ENCODE results near the gene IL1A.

Gene IL1A

DNA sequence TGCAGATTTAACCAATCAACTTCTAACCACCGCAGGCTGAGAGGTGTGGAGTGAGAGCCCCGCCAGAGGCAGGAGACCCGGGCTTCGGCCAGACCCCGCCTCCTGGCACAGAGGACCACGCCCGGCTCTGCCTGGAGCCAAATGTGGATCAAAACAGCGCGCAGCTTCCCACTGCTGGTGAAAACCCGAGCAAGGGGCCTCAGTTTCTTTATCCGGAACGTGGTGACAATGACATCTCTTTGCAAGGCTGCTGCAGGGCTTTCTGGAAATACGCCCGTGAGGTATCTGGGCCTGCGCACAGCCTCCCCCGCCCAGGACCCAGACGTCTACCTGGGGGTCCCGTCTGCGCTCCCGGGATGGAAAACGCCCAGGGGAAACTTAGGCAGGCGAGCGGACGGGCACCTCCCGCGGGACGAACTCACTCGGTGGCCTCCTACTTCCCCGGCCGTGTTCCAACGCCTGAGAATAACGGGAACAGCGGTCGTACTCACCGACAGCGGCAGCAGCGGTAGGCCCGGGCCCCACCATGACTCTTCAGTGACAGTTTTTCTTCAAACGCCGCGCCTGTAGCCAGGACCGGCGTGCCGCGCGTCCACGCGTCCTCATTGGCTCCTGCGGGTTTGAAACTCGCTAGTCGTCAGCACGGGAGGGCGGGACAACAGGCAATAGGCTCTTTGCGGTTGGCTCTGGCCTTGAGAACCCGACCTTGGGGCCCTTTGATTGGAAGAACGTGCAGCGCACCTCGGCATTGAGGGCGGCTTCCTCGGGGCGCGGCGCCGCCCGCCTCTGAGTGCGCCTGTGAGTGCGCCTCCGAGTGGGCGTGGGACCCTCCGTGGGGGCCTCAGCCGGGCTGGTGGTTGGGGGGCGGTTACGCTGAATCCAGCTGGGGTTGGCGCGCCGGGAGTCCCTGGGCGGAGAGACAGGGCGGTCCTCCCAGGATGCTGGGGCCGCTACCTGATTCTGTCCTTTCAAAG, 19.9 kb downstream of the IL1A start, which contains the start of gene CKAP2L:
Gene CKAP2L, minus strand, starts transcription at position 539 of the 974 bp plus-strand sequence. Its CDS starts 11 bp downstream, at position 528.
- DNase-seq (ENCODE audit: extremely low read depth in 1 of 2, low read depth in 1 of 2): peak; percentile 90 to 96

DNA sequence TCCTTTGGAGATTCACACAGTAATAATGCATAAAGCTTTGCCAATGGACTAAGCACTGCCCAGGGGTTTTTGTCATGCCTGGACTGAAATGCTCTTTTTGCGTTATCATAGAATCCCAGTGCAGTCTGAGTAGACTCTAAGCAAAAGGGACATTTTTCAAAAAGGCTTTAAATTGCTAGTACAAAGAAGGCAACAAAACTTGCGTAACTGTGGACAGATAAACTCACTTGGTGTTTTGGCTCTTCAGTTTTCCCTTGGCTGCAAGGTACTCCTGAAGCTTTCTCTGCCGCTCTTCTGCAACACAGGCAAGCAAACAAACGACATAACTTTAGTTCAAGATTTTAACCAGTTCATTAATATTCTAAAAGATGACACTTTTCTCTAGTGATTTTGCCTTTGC, 22.0 kb downstream of the IL1A start:
- DNase-seq (ENCODE audit: extremely low read depth in 1 of 2, low read depth in 1 of 2): no peak

DNA sequence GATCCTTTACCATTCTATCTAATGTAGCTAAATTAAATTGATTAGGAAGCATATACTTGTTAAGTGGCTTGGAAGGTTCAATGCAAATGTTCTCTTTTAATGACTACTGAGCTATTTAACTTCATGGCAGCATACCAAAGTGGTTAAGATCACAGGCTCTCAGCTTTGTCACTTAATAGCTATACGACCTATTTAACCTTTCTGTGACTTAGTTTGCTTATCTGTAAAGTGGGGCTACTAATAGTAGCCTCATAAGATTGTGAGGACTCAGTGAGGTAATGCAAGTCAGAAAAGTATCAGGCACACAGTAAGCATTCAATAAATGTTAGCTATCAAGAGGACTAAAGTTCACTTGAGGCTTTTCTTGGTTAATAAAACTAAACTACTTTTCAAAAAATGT, 24.1 kb downstream of the IL1A start:
- no peak for DNase-seq (ENCODE audit: extremely low read depth in 1 of 2, low read depth in 1 of 2)

DNA sequence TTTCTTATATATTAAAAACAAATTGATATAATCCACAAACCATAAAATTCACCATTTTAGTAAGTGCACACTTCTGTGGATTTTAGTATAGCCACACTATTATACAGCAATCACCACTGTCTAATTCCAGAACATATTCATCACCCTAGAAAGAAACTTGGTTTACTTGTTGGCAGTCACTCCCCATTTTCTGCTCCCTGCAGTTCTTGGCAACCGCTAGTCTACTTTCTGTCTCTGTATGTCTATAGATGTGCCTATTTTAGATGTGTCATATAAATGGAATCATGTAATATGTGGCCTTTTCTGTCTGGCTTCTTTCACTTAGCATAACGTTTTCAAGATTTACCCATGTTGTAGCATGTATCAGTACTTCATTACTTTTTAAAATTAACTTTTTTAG, 25.6 kb downstream of the IL1A start:
- no peak for DNase-seq (ENCODE audit: extremely low read depth in 1 of 2, low read depth in 1 of 2)

GRCh38 chr2:112757265-112757664, 27.0 kb downstream of the IL1A start:
- DNase-seq (ENCODE audit: extremely low read depth in 1 of 2, low read depth in 1 of 2): no peak

DNA sequence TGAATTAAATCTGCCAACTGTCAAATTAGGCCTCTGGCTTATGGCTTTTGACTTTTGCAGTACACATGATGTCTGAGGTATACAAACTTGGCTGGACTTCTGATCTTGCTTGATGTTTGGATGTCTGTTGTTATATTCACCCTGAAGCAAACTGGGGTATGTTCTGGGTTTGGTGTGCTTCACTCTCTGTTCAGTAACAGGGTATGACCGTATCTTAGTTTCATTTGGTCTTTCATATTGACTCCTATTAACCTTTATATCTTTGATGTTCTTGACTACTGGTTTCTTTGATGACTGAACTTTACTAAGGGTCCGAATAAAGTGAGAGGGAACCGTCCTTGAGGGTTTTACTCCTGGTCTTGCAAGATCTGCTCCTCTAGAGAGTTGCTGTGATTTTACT, 28.1 kb downstream of the IL1A start:
- no peak for DNase-seq (ENCODE audit: extremely low read depth in 1 of 2, low read depth in 1 of 2)

- DNase-seq (ENCODE audit: extremely low read depth in 1 of 2, low read depth in 1 of 2): no peak
Measured at GRCh38 chr2:112755444-112755843, 28.8 kb downstream of the IL1A start.

DNA sequence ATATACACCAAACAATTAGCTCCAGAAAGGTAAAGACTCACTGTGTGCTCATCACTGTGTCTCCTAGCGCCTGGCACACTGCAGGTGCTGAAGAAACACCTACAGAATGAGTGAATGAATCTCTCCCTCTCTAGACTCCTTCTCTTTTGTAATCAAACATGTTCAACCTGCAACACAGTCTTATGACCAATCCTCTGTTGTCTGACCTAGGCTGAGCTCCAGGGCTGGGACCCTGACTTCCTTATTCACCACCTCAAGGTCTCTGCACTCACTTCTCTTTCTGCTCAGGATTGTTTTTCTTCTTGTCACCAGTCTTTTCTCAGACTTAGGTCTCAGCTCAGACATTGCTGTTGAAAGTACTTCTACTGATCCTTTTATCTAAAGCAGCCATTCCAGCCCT, 29.7 kb downstream of the IL1A start:
- no peak for DNase-seq (ENCODE audit: extremely low read depth in 1 of 2, low read depth in 1 of 2)

- no peak for DNase-seq (ENCODE audit: extremely low read depth in 1 of 2, low read depth in 1 of 2)
Measured at GRCh38 chr2:112752667-112753066, 31.6 kb downstream of the IL1A start.

DNA sequence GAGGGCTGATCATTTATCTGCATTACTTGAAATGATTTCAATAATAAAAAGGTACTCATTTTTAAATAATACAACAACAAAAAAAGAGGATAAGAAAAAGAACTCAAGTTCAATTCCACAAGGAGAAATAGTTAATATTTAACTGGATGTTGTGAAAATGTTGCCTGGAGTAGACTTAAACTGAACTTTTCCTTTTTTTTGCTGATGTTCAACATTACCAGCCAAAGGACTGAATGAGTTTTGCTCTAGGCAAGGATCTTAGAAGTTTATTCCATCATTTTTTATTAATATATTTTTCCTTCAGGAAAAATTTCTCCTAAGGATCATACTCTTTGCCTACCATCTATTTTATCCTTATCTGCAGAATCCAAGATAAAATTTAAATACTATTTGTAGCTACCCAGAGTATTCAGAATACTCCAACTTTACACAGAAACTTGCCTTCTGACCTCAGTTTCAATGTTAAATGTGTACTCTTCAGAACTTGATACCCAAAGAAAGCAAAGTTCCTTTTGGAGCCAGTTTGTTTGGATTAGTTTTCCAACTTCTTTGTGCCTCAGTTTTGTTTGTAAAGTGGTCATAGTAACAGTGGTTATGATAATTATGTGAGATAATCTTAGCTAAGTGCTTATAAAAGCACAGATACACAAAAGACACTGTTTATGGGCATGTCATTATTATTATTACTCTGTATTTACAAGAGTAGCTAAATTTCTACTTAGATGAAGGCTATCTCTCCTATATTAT, 32.7 kb downstream of the IL1A start:
- DNase-seq (ENCODE audit: extremely low read depth in 1 of 2, low read depth in 1 of 2): no peak

DNA sequence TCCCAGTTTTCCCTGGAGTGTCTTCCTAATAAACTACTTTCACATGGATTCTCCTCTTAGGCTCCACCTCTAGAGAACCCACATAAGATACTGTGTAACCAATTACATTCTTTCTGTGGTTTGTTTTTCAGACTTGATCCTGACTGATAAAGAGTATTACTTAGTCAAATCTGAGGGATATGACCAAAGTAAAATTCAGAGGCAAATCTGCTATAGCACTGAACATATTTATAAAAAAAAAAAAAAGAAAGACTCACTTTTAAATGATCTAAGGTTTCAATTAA, 33.8 kb downstream of the IL1A start:
- DNase-seq (ENCODE audit: extremely low read depth in 1 of 2, low read depth in 1 of 2): no peak

DNA sequence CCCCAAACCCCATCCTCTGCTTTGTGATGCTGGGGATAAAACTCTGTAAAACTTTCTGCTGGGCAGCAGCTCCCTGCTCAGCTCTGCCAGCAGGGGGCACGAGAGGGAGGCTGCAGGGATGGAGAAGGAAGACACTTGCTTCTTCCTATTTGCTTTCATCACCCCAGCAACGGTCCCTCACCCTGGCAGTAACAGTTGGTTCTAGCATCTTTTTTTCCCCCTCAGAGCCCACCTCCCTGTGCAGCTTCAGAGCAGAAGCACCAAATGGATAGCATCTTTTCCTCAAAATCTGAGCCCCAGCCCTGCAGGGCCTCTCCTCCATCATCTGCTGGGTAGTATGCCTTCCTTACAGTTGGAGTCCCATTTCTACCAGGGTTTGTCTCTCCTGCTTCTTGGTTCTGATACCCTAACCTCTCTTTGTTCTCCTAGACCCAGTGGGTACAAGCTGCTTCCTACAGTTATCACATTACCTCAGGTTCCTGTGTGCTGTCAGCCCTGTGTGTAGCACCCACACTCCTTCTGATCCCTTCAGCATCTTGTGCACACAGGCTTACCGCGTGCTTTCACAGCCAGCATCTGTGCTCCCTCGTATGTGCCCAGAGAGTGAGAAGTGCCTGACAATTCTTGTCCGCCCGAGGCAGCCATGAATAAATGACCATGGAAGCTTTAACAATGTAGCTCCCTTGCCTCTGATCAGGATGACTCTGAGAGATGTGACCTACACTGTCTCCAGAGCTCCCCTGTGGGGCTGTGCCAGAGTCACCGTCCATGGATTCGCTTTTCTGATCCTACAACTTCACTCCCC, 34.3 kb downstream of the IL1A start:
- DNase-seq (ENCODE audit: extremely low read depth in 1 of 2, low read depth in 1 of 2): peak; percentile 43 to 66

GRCh38 chr2:112740527-112740926, 43.8 kb downstream of the IL1A start:
- no peak for DNase-seq (ENCODE audit: extremely low read depth in 1 of 2, low read depth in 1 of 2)

GRCh38 chr2:112737542-112738232, 46.6 kb downstream of the IL1A start:
- no peak for DNase-seq (ENCODE audit: extremely low read depth in 1 of 2, low read depth in 1 of 2)

GRCh38 chr2:112733871-112734270, 50.4 kb downstream of the IL1A start:
- DNase-seq (ENCODE audit: extremely low read depth in 1 of 2, low read depth in 1 of 2): no peak

GRCh38 chr2:112733456-112733855, 50.8 kb downstream of the IL1A start:
- DNase-seq (ENCODE audit: extremely low read depth in 1 of 2, low read depth in 1 of 2): no peak

DNA sequence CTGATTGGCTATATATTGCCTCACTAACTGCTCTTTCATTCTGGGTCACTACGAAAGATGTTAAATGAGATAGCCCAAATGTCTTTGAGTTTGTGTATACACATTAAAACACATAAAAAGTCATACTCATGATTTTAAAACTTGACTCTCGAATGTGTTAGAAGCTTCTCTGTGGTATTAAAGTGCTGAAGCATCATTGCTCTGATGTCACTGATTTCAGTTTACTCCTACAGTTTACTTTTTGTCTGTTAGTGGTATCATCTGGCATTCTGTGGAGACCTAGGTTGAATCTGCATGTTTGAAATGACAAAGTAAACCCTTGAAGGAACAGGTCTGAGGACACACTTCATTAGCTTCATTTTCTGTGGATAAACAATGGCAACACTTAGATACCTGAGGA, 52.8 kb downstream of the IL1A start:
- DNase-seq (ENCODE audit: extremely low read depth in 1 of 2, low read depth in 1 of 2): no peak

DNA sequence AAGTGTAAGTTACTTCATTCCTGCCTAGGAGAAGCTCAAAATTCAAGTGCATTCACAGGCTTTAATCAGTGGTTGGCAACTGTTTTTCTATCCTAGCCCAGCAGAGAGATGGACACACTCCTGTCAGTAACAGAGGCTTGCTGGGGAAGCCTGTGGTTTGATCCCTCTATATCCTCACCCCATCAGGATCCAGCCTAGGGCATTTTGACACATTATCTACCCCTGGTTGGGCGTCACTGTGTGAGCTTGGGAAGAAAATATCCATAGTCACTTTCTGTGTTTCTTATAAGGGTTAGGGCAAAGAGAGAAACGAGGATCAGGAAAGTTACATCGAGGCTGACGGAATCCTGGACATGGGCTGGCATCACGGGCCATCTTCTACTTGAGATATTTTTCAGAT, 53.5 kb downstream of the IL1A start:
- no peak for DNase-seq (ENCODE audit: extremely low read depth in 1 of 2, low read depth in 1 of 2)

- DNase-seq (ENCODE audit: extremely low read depth in 1 of 2, low read depth in 1 of 2): no peak
Measured at GRCh38 chr2:112730216-112730615, 54.1 kb downstream of the IL1A start.

GRCh38 chr2:112728378-112729175, 55.7 kb downstream of the IL1A start:
- no peak for DNase-seq (ENCODE audit: extremely low read depth in 1 of 2, low read depth in 1 of 2)
